Testis (tissue), 2 donors: ENCODE measurements around the gene LTBP1.

ENCODE experiments used
- CTCF ChIP-seq, 3 experiments: fragments of 450-650 bp in 2 of 3; fragments of 200-600 bp in 1 of 3; sonication (generic) in 1 of 3; IDR thresholded peaks; one replicate each; pipeline ENCODE4 v1.5.1; 2016 to 2019; ENCODE audit warnings: antibody characterized with exemption in 3 of 3, mild to moderate bottlenecking in 2 of 3, moderate library complexity in 1 of 3
- POLR2A ChIP-seq: fragments of 450-650 bp; IDR thresholded peaks from one replicate; pipeline ENCODE4 v1.6.1; 2017; ENCODE audit warnings: antibody characterized with exemption, mild to moderate bottlenecking, moderate library complexity

GRCh38 chr2:33195891-33196290, 249.1 kb downstream of the LTBP1 start:
- no peak for TF ChIP-seq CTCF (IDR thresholded peaks at IDR 0.05)
- no peak for TF ChIP-seq POLR2A
